GM12801 (cell line): ENCODE data around the gene ARSJ.

Source experiments
- CTCF ChIP-seq: IDR thresholded peaks from one replicate; pipeline ENCODE4 v1.5.1; 2011; ENCODE audit warnings: control low read depth; ENCODE audit not compliant: insufficient read length; ENCODE audit errors: extremely low read depth

Gene ARSJ

GRCh38 chr4:113943085-113943484, 36.4 kb downstream of the ARSJ start:
- TF ChIP-seq CTCF: no peak

GRCh38 chr4:113941836-113942235, 37.6 kb downstream of the ARSJ start:
- TF ChIP-seq CTCF: no peak

- no peak for TF ChIP-seq CTCF
Measured at GRCh38 chr4:113935190-113935589, 44.3 kb downstream of the ARSJ start.

- TF ChIP-seq CTCF: no peak
Measured at GRCh38 chr4:113921089-113921794, 58.2 kb downstream of the ARSJ start.

GRCh38 chr4:113919611-113920010, 59.8 kb downstream of the ARSJ start:
- TF ChIP-seq CTCF: no peak

GRCh38 chr4:113919145-113919544, 60.3 kb downstream of the ARSJ start:
- no peak for TF ChIP-seq CTCF

- no peak for TF ChIP-seq CTCF
Measured at GRCh38 chr4:113908829-113909228, 70.6 kb downstream of the ARSJ start.
